Left ventricle myocardium superior (tissue), 1 donor: ENCODE results near the gene TMEM192. TPM values are rescaled to one million over a fixed set of nuclear protein-coding genes. Genes with fewer than 3 reads are reported as not detected.
"Not testable (repeated sequence)": the region's sequence is repeated elsewhere in the genome, so short reads cannot be mapped to it uniquely, and the experiment has no call there.

Experiments
- ATAC-seq: fragments of 200-7000 bp; cut with Tn5 transposase; one replicate; pipeline ENCODE4 v1.9.1; 2020; ENCODE audit warnings: mild to moderate bottlenecking, moderate library complexity
- DNase-seq: peaks from one replicate; pipeline ENCODE4 v3.0.0-alpha.2; 2020
- intact Hi-C: fragments of 100-400 bp; cut with micrococcal nuclease; formaldehyde crosslinking; loops from one replicate; pipeline ENCODE4 v1.11.0; 2022
- total RNA-seq: library from RNA; stranded (reverse); fragmentation: NEBNext Ultra II Directional; extraction: Animal tissue kit (Norgen Biotek cat#: 25700); gene quantifications from one replicate; pipeline ENCODE4 v1.2.1, GENCODE V29; 2021
- donor health status: DM: no; HTN: yes; CAD: no; lungs with severe emphysema.

The TMEM192 gene
- total RNA-seq, 1 donor from 2014 or later: 17.8 TPM

- DNase-seq (no peak), ATAC-seq (no peak)
- intact Hi-C loops: no loop called here
These were observed 11.0 kb downstream of the TMEM192 start for GRCh38 chr4:165101641-165102040.

- no peak for ATAC-seq
- no peak for DNase-seq
- intact Hi-C loops: no loop called here
These were observed 15.9 kb downstream of the TMEM192 start for GRCh38 chr4:165096776-165097175.

- DNase-seq (no peak), ATAC-seq (no peak)
- intact Hi-C loops: no loop called here
These were observed 17.4 kb downstream of the TMEM192 start for GRCh38 chr4:165095291-165095690.

GRCh38 chr4:165094873-165095272 lies 17.8 kb downstream of the TMEM192 start:
- intact Hi-C loops: no loop called here
- ATAC-seq (no peak), DNase-seq (no peak)

GRCh38 chr4:165092187-165092586 lies 20.5 kb downstream of the TMEM192 start:
- intact Hi-C loops, ATAC-seq, DNase-seq: not testable (repeated sequence)

- intact Hi-C loops: no loop called here
- ATAC-seq (no peak), DNase-seq (no peak)
These were observed 24.3 kb downstream of the TMEM192 start for GRCh38 chr4:165088366-165088765.

GRCh38 chr4:165085946-165086345 lies 26.7 kb downstream of the TMEM192 start:
- DNase-seq (no peak), ATAC-seq (no peak)
- intact Hi-C loops: no loop called here

- DNase-seq, intact Hi-C loops, ATAC-seq: not testable (repeated sequence)
These were observed 27.9 kb downstream of the TMEM192 start for GRCh38 chr4:165084787-165085186.

GRCh38 chr4:165079476-165079875 lies 33.2 kb downstream of the TMEM192 start:
- peak; percentile 57 for DNase-seq
- intact Hi-C loops: no loop called here
- ATAC-seq: peak; percentile 77

GRCh38 chr4:165077034-165077578 lies 35.6 kb downstream of the TMEM192 start:
- DNase-seq: no peak
- intact Hi-C loops: no loop called here
- ATAC-seq: no peak

- DNase-seq, ATAC-seq, intact Hi-C loops: not testable (repeated sequence)
These were observed 39.3 kb downstream of the TMEM192 start for GRCh38 chr4:165073346-165073745.

- intact Hi-C loops: no loop called here
- no peak for DNase-seq
- no peak for ATAC-seq
These were observed 42.1 kb downstream of the TMEM192 start for GRCh38 chr4:165070560-165070959.

- DNase-seq (no peak), ATAC-seq (no peak)
- intact Hi-C loops: no loop called here
These were observed 51.7 kb downstream of the TMEM192 start for GRCh38 chr4:165060938-165061337.

- ATAC-seq: no peak
- intact Hi-C loops: no loop called here
- DNase-seq: no peak
These were observed 53.3 kb downstream of the TMEM192 start for GRCh38 chr4:165059386-165059785.

GRCh38 chr4:165058666-165059065 lies 54.0 kb downstream of the TMEM192 start:
- intact Hi-C loops: no loop called here
- no peak for ATAC-seq
- DNase-seq: no peak

- intact Hi-C loops: no loop called here
- DNase-seq: no peak
- ATAC-seq: no peak
These were observed 57.1 kb downstream of the TMEM192 start for GRCh38 chr4:165055601-165056000.

- DNase-seq (no peak), ATAC-seq (no peak)
- intact Hi-C loops: no loop called here
These were observed 59.0 kb downstream of the TMEM192 start, which contains the start of gene TRIM75 for GRCh38 chr4:165053645-165054044. TSS of gene TRIM75 (plus strand) at chr4:165053866. CDS start at chr4:165059148, 5,282 bp downstream.

GRCh38 chr4:165052627-165053026 lies 60.0 kb downstream of the TMEM192 start:
- ATAC-seq: no peak
- DNase-seq: no peak
- intact Hi-C loops: no loop called here

- intact Hi-C loops: no loop called here
- ATAC-seq (no peak), DNase-seq (no peak)
These were observed 64.5 kb downstream of the TMEM192 start for GRCh38 chr4:165048170-165048569.

GRCh38 chr4:165031436-165032211 lies 81.0 kb downstream of the TMEM192 start, which contains the start of gene TRIM60:
TSS of gene TRIM60 (plus strand) at chr4:165031999. CDS start at chr4:165040073, 8,074 bp downstream.
- intact Hi-C loops: no loop called here
- ATAC-seq: no peak

More at GRCh38 chr4:165031436-165032211, 81.0 kb downstream of the TMEM192 start, which contains the start of gene TRIM60:
- DNase-seq: no peak
